Measurements from ENCODE around the gene ST7. TPM values are rescaled to one million over a fixed set of nuclear protein-coding genes. Genes with fewer than 3 reads are reported as not detected.

ST7 gene
- total and polyA plus RNA-seq, 2 donors (not counting 3 experiments of a cell fraction or from before 2014, with no cell fraction given): 18.6 to 24.9 TPM

DNA sequence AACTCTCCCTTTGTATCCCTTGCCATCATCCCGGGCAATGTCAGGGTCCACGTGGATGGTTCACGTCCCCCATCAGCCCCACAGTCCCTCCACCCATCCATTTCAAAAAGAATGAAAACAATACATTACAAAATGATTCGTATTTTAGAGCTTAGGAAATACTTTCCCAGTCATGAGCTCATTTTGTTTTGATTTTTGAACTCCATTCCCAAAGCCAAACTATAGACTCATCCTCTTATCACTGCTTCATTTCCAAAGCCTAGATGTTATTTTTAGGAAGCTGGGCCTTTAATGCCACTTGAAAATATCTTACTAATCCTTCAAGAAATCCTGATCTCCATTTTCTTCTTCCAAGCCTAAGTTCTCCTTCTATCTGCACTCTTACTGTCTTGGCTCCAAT lies 297.5 kb downstream of the ST7 start:
- intact Hi-C loops (cut with micrococcal nuclease): no loop called here
- Histone ChIP-seq H3K9me3 (replicated peaks; ENCODE audit: control insufficient read depth, insufficient read depth, low read length) (no peaks in the 10 kb centered on the region), H3K36me3 (ENCODE audit: control insufficient read depth in 2 of 2, extremely low read depth in 1 of 2, insufficient read depth in 2 of 2, low read length in 2 of 2) (no peaks in the 10 kb centered on the region), H4K20me1 (replicated peaks; ENCODE audit: control insufficient read depth, extremely low read depth, insufficient read depth, low read length) (no peaks in the 10 kb centered on the region), H3K9me1 (replicated peaks; ENCODE audit: control insufficient read depth, extremely low read depth, insufficient read depth, low read length) (no peaks in the 10 kb centered on the region), H3K27me3 (ENCODE audit: control insufficient read depth in 2 of 2, insufficient read depth in 2 of 2, low read length in 2 of 2) (peaks cover 3 to 4% of the 10 kb centered on the region in 2 experiments), H3K9ac (replicated peaks; ENCODE audit: extremely low read depth, insufficient read depth, low read length) (no peak overlapping the region), H3K4me2 (ENCODE audit: insufficient read depth, low read length) (no peak overlapping the region), H3K27ac (ENCODE audit: insufficient read depth, low read depth, low read length) (no peak overlapping the region), H3K4me3 (replicated peaks in 1 of 3; ENCODE audit: insufficient read depth in 1 of 3, low read depth in 1 of 3, low read length in 3 of 3) (no peak overlapping the region), H2AFZ (ENCODE audit: low read depth, low read length) (no peak overlapping the region), H3K4me1 (ENCODE audit: control insufficient read depth, extremely low read depth, insufficient read depth, low read length) (no peaks in the 10 kb centered on the region), H3K79me2 (ENCODE audit: control insufficient read depth, insufficient read depth, low read length) (no peaks in the 10 kb centered on the region)
- DNase-seq (ENCODE audit: low read depth, low spot score) (no peak), FAIRE-seq (no peak)
- no TSS peak for BruUV-seq (replicated peaks)
- dilution Hi-C loops (cut with MboI; ENCODE audit: extremely low pct_ligation_motif_present, low sequenced_read_pairs): no loop called here
- ChIA-PET POLR2A (no interaction called here), CTCF (interaction anchor here (1.6 to 1.9 kb wide), 2 partner anchors 10 to 38 kb away, joined by 4 to 8 read pairs; no protein-coding TSS in a partner anchor)
- TF ChIP-seq MAX (IDR thresholded peaks at IDR 0.05; ENCODE audit: insufficient read depth, insufficient read length) (no peak), EZH2 (IDR thresholded peaks at IDR 0.05; ENCODE audit: borderline replicate concordance, low read depth, low read length, severe bottlenecking) (no peak), MYC (IDR thresholded peaks at IDR 0.05; ENCODE audit: low read depth, low read length) (no peak), POLR2AphosphoS5 (IDR thresholded peaks at IDR 0.05; ENCODE audit: insufficient read depth, low read depth, low read length) (no peak), JUN (IDR thresholded peaks at IDR 0.05; ENCODE audit: borderline replicate concordance, insufficient read depth, insufficient read length, low read depth) (no peak), CTCF (IDR thresholded peaks at IDR 0.05; ENCODE audit: extremely low read depth in 1 of 2, insufficient read depth in 1 of 2, low read depth in 1 of 2, low read length in 2 of 2) (no peak), GATA2 (IDR thresholded peaks at IDR 0.05; ENCODE audit: insufficient read depth, insufficient read length, low read depth, low read length) (no peak), POLR2A (IDR thresholded peaks at IDR 0.05; ENCODE audit: low read depth, low read length) (no peak), FOS (IDR thresholded peaks at IDR 0.05; ENCODE audit: borderline replicate concordance, insufficient read depth, low read length) (no peak)

All from endothelial cell of umbilical vein (primary cell).